Activated CD8-positive, alpha-beta memory T cell treated with anti-CD3 and anti-CD28 coated beads for 48 hours (primary cell): ENCODE data around the gene ZNF112.

Experiments
- DNase-seq, 3 experiments: peaks; one replicate each; pipeline ENCODE4 v3.0.0-alpha.2; 2020; ENCODE audit warnings: low read depth in 2 of 3, low spot score in 2 of 3

Gene ZNF112

DNA sequence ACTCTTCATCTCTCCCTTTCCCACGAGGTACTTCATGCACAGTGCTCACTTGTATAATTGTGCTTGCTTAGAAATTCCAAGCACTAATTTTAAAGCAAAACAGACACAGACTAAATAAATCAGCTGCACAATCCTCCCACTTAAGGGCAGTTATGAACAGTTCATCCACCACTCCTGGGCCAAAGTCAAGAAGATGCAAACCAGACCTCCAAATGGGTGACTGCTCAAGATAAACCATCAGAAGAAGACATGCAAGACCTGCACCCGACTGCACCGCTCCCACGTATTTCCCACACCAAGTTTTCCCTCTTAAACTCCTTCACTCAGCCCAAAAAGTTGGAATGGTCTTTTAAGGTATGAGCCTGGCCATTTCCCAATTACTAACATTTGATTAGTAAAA lies 71.5 kb downstream of the ZNF112 start:
- no peak for DNase-seq

GRCh38 chr19:44282846-44283245 lies 73.6 kb downstream of the ZNF112 start:
- DNase-seq, result no peak

DNA sequence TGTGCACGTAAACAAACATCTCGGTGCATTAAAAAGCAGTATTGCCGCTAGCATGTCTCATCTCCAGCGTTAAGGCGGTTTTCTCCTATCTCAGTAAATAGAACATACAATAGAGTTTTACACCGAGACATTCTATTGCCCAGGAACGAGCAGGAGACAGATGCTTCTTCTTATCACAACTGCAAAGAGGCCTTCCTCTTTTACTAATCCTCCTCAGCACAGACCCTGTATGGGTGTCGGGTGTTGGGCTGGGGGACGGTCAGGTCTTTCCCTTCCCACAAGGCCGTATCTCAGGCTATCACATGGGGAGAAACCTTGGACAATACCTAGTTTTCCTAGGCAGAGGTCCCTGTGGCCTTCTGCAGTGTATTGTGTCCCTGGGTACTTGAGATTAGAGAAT lies 75.6 kb downstream of the ZNF112 start:
- DNase-seq, result no peak

- DNase-seq, result no peak
Observed at GRCh38 chr19:44278181-44278690, 78.2 kb downstream of the ZNF112 start.

- no peak for DNase-seq
Observed at GRCh38 chr19:44277331-44277730, 79.1 kb downstream of the ZNF112 start.
